Mesodermal cell (in vitro differentiated cells): ENCODE data around the gene GNAO1. TPM values are rescaled to one million over a fixed set of nuclear protein-coding genes. Genes with fewer than 3 reads are reported as not detected.
A peak's percentile ranks its signal among the peaks of the same experiment; 100 is the strongest.

Experiments used
- H3K27ac ChIP-seq: 2 replicates; pipeline ENCODE4 v1.7.0; 2013; ENCODE audit warnings: mild to moderate bottlenecking, low read depth, low read length, moderate library complexity; ENCODE audit not compliant: severe bottlenecking
- H3K36me3 ChIP-seq: 2 replicates; pipeline ENCODE4 v1.7.1; 2013; ENCODE audit warnings: mild to moderate bottlenecking, low read length, moderate library complexity; ENCODE audit not compliant: control insufficient read depth, insufficient read depth
- H3K4me1 ChIP-seq: one replicate; pipeline ENCODE4 v1.7.1; 2013; ENCODE audit warnings: mild to moderate bottlenecking, low read length; ENCODE audit not compliant: insufficient read depth, control insufficient read depth, poor library complexity, severe bottlenecking
- H3K4me3 ChIP-seq: 2 replicates; pipeline ENCODE4 v1.7.0; 2013; ENCODE audit warnings: low read length, control low read depth, mild to moderate bottlenecking; ENCODE audit not compliant: insufficient read depth, poor library complexity, severe bottlenecking; ENCODE audit errors: extremely low read depth
- H3K9me3 ChIP-seq: 2 replicates; pipeline ENCODE4 v1.7.1; 2013; ENCODE audit warnings: mild to moderate bottlenecking, low read length, moderate library complexity; ENCODE audit not compliant: control insufficient read depth
- WGBS, 2 experiments: methylation state at CpG; one replicate each; pipeline ENCODE4 v1.1.5; 2013; ENCODE audit warnings: missing lambda C conversion rate in 2 of 2; ENCODE audit not compliant: insufficient coverage in 2 of 2; 5-methylcytosine and 5-hydroxymethylcytosine counted together
- polyA plus RNA-seq, 2 experiments: library from polyadenylated mRNA; stranded (reverse); fragments of 50-300 nt; gene quantifications; one replicate each; pipeline ENCODE4 v1.2.3, GENCODE V29; 2013

The GNAO1 gene
- polyA plus RNA-seq (2013, experiment 1 of 2) = 3.1 TPM
- polyA plus RNA-seq (2013, experiment 2 of 2) = 1.6 TPM

GRCh38 chr16:56191156-56191815 lies at the start of gene GNAO1:
Gene GNAO1 (plus strand): TSS chr16:56191489. CDS start chr16:56192236, 747 bp downstream.
- H3K4me1 ChIP-seq = peaks cover 8% of the 10 kb centered on the region
- no peak within 1 kb of the TSS for H3K27ac ChIP-seq
- H3K36me3 ChIP-seq = no peaks in the 10 kb centered on the region
- peak within 1 kb of the TSS; percentile 57 for H3K4me3 ChIP-seq
- H3K9me3 ChIP-seq = no peaks in the 10 kb centered on the region
- WGBS, 2 experiments = 0% methylated on average over 21 to 64 of the region's 91 CpGs

GRCh38 chr16:56143666-56144065 lies 47.6 kb upstream of the GNAO1 start:
- no peak overlapping the region for H3K27ac ChIP-seq
- no peak overlapping the region for H3K4me3 ChIP-seq
- H3K4me1 ChIP-seq = no peaks in the 10 kb centered on the region
- no peaks in the 10 kb centered on the region for H3K9me3 ChIP-seq
- WGBS, 2 experiments = 60% methylated on average over 1 of the region's 1 CpG; no CpG with 5 or more reads in 1 of the 2 experiments
- no peaks in the 10 kb centered on the region for H3K36me3 ChIP-seq

GRCh38 chr16:56145369-56145768 lies 45.9 kb upstream of the GNAO1 start:
- no peaks in the 10 kb centered on the region for H3K4me1 ChIP-seq
- WGBS, 2 experiments = 100% methylated on average over 1 of the region's 2 CpGs; no CpG with 5 or more reads in 1 of the 2 experiments
- no peak overlapping the region for H3K27ac ChIP-seq
- no peak overlapping the region for H3K4me3 ChIP-seq
- no peaks in the 10 kb centered on the region for H3K9me3 ChIP-seq
- no peaks in the 10 kb centered on the region for H3K36me3 ChIP-seq

DNA sequence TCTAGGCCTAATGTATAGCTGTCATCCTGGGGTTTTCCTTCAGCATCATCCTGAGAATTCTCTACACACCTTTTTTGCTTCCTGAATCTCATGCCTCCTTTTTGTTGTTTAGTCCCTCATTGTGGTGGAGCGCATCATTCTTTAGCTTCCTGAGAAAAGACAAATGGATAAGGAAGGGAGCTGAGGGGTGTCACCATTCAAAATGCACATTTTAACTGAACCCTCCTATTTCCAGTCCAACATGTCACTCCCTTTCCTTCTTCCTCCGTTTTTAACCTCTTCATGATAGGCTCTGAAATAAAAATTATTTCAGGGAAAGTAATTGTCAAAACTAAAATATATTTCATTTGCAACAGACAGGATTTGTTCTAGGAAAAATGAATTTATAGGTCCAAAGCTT lies 39.7 kb upstream of the GNAO1 start:
- H3K36me3 ChIP-seq = no peaks in the 10 kb centered on the region
- no peaks in the 10 kb centered on the region for H3K4me1 ChIP-seq
- WGBS, 2 experiments = 100% methylated on average over 1 of the region's 2 CpGs; no CpG with 5 or more reads in 1 of the 2 experiments
- H3K27ac ChIP-seq = no peak overlapping the region
- no peak overlapping the region for H3K4me3 ChIP-seq
- H3K9me3 ChIP-seq = no peaks in the 10 kb centered on the region

DNA sequence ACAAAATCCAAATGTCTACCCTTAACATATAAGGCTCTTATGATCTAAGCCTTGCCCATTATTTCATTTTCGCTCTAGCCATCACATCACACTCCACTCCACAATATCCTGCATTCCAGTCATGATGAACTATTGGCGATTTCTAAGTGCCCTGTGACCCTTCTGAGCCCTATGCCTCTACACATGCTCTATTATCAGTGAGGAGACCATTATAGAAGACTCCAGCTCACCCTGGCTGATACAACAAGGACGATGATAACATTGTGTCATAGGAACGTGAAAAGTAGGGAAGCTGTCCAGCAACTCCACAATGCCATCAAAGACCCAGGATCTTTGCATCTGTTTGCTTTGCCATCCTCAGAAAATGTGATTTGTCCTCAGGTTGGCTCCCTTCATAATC lies 29.6 kb upstream of the GNAO1 start:
- H3K4me1 ChIP-seq = no peaks in the 10 kb centered on the region
- no peaks in the 10 kb centered on the region for H3K9me3 ChIP-seq
- H3K27ac ChIP-seq = no peak overlapping the region
- H3K4me3 ChIP-seq = no peak overlapping the region
- H3K36me3 ChIP-seq = no peaks in the 10 kb centered on the region
- 89 to 90% methylated on average over 4 of the region's 4 CpGs for WGBS, 2 experiments

- no peak overlapping the region for H3K27ac ChIP-seq
- H3K4me1 ChIP-seq = no peaks in the 10 kb centered on the region
- 82 to 93% methylated on average over 1 of the region's 1 CpG for WGBS, 2 experiments
- H3K4me3 ChIP-seq = no peak overlapping the region
- no peaks in the 10 kb centered on the region for H3K36me3 ChIP-seq
- no peaks in the 10 kb centered on the region for H3K9me3 ChIP-seq
Observed at GRCh38 chr16:56163089-56163488, 28.2 kb upstream of the GNAO1 start.

- Histone ChIP-seq H3K9me3 (no peaks in the 10 kb centered on the region), H3K4me3 (no peak overlapping the region), H3K27ac (no peak overlapping the region), H3K36me3 (no peaks in the 10 kb centered on the region), H3K4me1 (no peaks in the 10 kb centered on the region)
- 82% methylated on average over 2 of the region's 2 CpGs; no CpG with 5 or more reads in 1 of the 2 experiments for WGBS, 2 experiments
Observed at GRCh38 chr16:56163938-56164337, 27.4 kb upstream of the GNAO1 start.

DNA sequence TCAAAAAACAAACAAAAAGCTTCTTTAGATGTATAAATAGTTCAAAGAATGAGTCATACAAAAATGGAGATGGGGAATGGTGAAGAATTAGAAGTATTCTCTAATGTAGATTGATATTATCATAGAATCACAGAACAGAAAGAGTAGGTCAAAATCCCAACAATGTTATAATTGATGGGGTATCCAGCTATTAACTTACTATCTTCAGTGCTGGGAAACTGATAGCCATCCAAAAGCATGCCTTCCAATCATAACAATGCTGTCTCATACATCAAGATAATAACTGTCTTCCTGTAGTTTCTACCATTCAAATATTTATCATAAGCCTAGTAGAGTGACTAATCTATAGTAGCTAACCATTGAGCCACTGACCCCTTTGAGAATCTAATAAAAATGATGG lies 26.7 kb upstream of the GNAO1 start:
- Histone ChIP-seq H3K4me1 (no peaks in the 10 kb centered on the region), H3K27ac (no peak overlapping the region), H3K36me3 (no peaks in the 10 kb centered on the region), H3K9me3 (no peaks in the 10 kb centered on the region), H3K4me3 (no peak overlapping the region)

- Histone ChIP-seq H3K4me1 (no peaks in the 10 kb centered on the region), H3K4me3 (no peak overlapping the region), H3K9me3 (no peaks in the 10 kb centered on the region), H3K27ac (no peak overlapping the region), H3K36me3 (no peaks in the 10 kb centered on the region)
Observed at GRCh38 chr16:56174411-56174810, 16.9 kb upstream of the GNAO1 start.

- H3K36me3 ChIP-seq = no peaks in the 10 kb centered on the region
- H3K9me3 ChIP-seq = no peaks in the 10 kb centered on the region
- no peak overlapping the region for H3K4me3 ChIP-seq
- H3K4me1 ChIP-seq = no peaks in the 10 kb centered on the region
- no peak overlapping the region for H3K27ac ChIP-seq
Observed at GRCh38 chr16:56181401-56181800, 9.9 kb upstream of the GNAO1 start.

GRCh38 chr16:56183266-56183665 lies 8.0 kb upstream of the GNAO1 start:
- H3K4me3 ChIP-seq = no peak overlapping the region
- H3K36me3 ChIP-seq = no peaks in the 10 kb centered on the region
- no peaks in the 10 kb centered on the region for H3K4me1 ChIP-seq
- no peak overlapping the region for H3K27ac ChIP-seq
- H3K9me3 ChIP-seq = no peaks in the 10 kb centered on the region
- 80% methylated on average over 1 of the region's 2 CpGs; no CpG with 5 or more reads in 1 of the 2 experiments for WGBS, 2 experiments
